Stimulated activated CD4-positive, alpha-beta T cell treated with anti-CD3 and anti-CD28 coated beads, Interleukin-2, amount 100 ng/mL, for 4 hours (primary cell): ENCODE results near the gene MIGA2.

Source experiments
- DNase-seq: peaks from one replicate; pipeline ENCODE4 v3.0.0-alpha.2; 2020; ENCODE audit warnings: low read depth

The MIGA2 gene

GRCh38 chr9:129073404-129073803 lies 37.0 kb downstream of the MIGA2 start:
- no peak for DNase-seq

GRCh38 chr9:129074106-129074505 lies 37.7 kb downstream of the MIGA2 start:
- DNase-seq, result no peak

- DNase-seq, result no peak
These were observed 39.7 kb downstream of the MIGA2 start for GRCh38 chr9:129075996-129076639.

- no peak for DNase-seq
These were observed 40.2 kb downstream of the MIGA2 start for GRCh38 chr9:129076640-129077037.

DNA sequence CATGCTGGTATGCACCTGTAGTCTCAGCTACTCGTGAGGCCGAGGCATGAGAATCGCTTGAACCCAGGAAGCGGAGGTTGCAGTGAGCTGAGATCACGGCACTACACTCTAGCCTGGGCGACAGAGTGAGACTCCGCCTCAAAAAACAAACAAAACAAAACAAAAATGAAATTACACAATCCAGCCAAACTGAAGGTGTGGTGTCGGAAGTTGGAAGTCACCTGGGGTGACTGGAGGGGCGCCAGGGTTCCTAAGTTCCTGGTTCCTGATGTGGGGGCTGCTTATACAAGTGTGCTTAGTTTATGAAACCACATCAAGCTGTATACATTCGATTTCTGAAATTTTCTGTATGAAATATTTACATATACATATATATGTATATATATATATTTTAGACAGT lies 40.8 kb downstream of the MIGA2 start:
- no peak for DNase-seq

GRCh38 chr9:129078691-129079503 lies 42.5 kb downstream of the MIGA2 start:
- DNase-seq, result no peak

GRCh38 chr9:129079829-129080228 lies 43.4 kb downstream of the MIGA2 start:
- DNase-seq, result no peak

- no peak for DNase-seq
These were observed 43.8 kb downstream of the MIGA2 start for GRCh38 chr9:129080298-129080600.

DNA sequence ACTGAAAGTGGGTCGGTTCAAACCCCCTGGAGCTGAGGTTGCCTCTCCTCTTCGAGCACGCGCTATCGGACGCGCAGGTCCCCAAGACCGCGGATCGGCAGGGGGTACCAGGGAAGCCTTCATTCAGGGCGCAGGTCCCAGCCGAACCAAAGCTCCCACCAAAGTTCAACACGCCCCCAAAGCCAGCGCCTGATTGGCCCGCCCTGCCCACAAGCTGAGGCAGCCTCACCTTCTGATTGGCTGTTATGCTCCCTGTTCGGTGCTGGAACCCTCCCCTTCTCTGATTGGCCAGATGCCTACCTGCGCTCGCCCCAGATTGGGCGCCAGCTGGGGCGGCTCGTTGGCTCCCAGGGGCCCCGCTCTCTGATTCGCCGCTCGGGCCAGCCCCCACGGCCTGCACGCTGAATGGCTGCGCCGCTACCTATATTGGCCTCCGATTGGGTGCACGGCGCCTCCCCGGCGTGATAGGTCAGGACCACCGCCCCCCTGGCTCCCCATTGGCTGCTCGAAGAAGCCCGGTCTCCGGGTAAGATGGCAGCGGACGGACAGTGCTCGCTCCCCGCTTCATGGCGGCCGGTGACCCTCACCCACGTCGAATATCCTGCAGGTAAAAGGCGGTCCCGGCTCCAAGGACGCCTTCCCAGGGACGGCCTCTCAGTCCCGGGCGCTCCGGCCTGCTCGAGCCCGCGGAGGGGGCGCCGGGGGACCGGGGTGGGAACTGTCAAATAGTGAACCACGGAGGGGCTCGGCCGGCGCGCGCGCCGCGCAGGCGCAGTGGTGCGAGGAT lies 44.4 kb downstream of the MIGA2 start, which contains the start of gene DOLPP1:
Gene DOLPP1, plus strand, starts transcription at position 511 of the 787 bp plus-strand sequence. Its CDS starts 21 bp downstream, at position 532.
- peak; percentile 98 for DNase-seq

- no peak for DNase-seq
These were observed 45.0 kb downstream of the MIGA2 start for GRCh38 chr9:129081388-129081904.

DNA sequence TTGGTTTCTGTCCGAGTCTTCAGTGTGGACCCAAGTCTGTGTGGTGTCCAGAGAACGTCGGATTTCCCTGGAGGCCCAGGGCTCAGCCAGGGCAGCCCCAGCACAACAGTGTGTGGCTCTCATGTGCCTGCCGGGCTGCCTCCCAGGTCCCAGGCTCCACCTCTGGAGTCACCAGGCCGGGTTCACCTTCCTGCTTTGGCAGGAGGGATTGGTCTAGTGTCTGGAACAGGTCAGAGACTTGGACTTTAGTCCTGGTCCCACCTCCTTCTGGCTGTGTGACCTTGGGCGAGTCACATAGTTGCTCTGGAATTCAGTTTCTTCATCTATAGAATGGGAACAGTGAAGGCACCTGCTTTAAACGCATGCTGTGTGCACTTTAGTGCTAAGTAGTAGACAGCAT lies 47.7 kb downstream of the MIGA2 start:
- no peak for DNase-seq

- DNase-seq, result no peak
These were observed 52.8 kb downstream of the MIGA2 start for GRCh38 chr9:129089246-129089645.

DNA sequence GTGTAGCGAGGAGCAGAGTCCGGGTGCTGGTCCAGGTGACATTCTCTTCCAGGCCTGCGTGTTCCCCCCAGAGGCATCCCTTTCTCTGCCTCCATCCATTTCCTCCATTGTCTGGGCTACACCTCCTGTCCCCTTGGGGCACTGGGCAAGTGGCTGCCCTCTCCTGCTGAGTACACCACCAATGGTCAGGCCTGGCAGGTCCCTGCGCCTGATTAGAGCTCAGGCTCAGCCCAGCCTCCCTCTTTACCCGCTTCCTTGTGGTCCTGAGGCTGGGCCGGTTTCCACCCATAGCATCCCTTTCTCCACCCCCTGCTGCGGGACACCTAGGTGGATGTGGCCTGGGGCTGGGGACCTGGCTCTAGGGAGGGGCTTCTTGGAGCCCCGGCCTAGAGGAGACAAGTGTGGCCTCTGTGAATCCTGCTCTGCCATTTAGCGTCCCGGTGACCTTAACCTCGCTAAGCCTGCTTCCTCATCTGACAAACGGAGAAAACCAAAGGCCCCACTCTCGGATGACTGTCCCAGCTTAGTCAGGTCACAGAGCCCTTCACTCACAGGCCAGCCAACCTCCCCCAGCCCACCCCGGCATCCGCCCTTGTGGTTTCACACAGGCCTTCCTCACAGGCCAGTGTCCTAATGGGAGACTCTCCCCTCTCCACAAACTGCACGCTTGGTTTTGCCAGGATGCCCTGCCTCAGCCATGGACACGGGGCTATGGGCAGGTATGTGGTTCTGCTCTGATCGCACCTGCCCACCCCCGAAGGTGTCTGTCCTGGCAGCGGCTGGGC lies 57.4 kb downstream of the MIGA2 start:
- DNase-seq, result no peak

GRCh38 chr9:129094387-129095169 lies 58.2 kb downstream of the MIGA2 start:
- no peak for DNase-seq

DNA sequence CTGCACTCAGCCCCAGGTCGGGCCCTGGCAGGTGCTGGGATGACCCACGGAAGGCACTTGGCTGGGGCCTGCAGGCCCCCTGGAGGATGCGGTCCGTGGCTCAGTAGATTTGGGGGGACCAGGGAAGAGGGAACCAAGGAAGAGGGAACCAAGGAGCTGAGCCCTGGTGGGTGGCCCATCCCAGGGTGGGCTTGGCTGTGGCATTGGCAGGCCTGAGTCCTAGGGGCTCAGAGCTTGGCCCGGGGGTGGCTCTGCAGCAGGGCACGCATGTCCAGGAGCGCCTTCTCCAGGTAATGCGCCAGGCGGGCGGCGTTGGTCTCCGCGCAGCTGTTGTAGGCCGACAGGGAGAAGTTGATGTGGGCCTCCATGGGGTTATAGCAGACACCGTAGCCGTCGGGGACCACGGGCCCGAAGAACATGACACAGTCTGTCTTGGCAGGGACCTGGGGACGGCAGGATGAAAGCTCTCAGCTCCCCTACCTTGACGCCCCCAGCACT lies 58.8 kb downstream of the MIGA2 start:
- no peak for DNase-seq

GRCh38 chr9:129095908-129096307 lies 59.5 kb downstream of the MIGA2 start:
- DNase-seq, result no peak

- no peak for DNase-seq
These were observed 61.4 kb downstream of the MIGA2 start for GRCh38 chr9:129097671-129098306.

DNA sequence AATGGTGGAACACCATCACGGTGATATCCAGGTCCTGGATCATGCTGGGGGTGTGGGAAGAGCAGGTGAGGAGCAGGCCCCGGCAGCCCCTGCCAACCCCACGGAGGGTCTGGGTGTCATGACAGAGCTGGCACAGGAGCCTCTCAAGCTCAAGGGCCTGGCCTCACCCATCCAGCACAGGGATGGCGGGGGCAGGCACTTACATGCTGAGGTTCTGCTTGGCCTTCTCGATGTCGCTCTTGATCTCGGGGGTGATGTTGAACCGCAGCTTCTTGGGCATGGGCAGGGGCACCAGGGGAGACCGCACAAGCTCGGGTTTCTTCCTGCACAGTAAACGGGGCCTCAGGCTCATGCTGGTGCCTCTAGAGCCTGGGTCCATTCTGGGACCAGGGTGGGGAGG lies 61.9 kb downstream of the MIGA2 start:
- DNase-seq, result no peak

GRCh38 chr9:129100383-129101169 lies 64.2 kb downstream of the MIGA2 start:
- DNase-seq, result no peak

GRCh38 chr9:129101279-129101678 lies 64.9 kb downstream of the MIGA2 start:
- DNase-seq, result no peak
